K562 (cell line): Measurements from ENCODE around the gene CADPS2. TPM values are rescaled to one million over a fixed set of nuclear protein-coding genes. Genes with fewer than 3 reads are reported as not detected.

Source experiments
- ATAC-seq: fragments of 200-7000 bp; cut with Tn5 transposase; 3 replicates; pipeline ENCODE4 v1.9.1; 2020; ENCODE audit warnings: moderate library complexity
- BruUV-seq: library from RNA; stranded (reverse); fragments of 400-500 nt; replicated peaks from 2 replicates; lab custom pipeline; 2021; lab: Mats Ljungman, UMichigan
- CTCF ChIA-PET: fragments of 300-600 bp; formaldehyde crosslinking; extraction: SDS; loops from one replicate; lab custom pipeline; 2021; ENCODE audit warnings: low intra/inter-chr PET ratio; lab: Yijun Ruan, JAX
- POLR2A ChIA-PET: fragments of 300-600, 350-650 bp; sonication (Branson Sonifier 250); formaldehyde crosslinking; extraction: SDS; loops from one replicate; lab custom pipeline; 2021; ENCODE audit warnings: antibody characterized with exemption, inconsistent platforms; lab: Yijun Ruan, JAX
- DNase-seq, 4 experiments: peaks; one replicate each; pipeline versions ENCODE4 v3.0.0 to v3.0.0-alpha.2; 2011 to 2018; ENCODE audit warnings: low spot score in 3 of 4, mixed read lengths in 3 of 4; ENCODE audit errors: extremely low read depth in 1 of 4
- FAIRE-seq: peaks from 2 replicates; lab custom pipeline; 2011; peaks lifted over from hg19 to GRCh38; lab: Jason Lieb, UNC
- H2AFZ ChIP-seq: 2 replicates; pipeline ENCODE4 v1.6.0; 2011; ENCODE audit warnings: low read depth, low read length, control low read depth, inconsistent platforms
- H3K27ac ChIP-seq: fragments of 200-600 bp; 3 replicates; pipeline ENCODE4 v1.8.0; 2011; ENCODE audit warnings: low read depth, mild to moderate bottlenecking, control low read depth, inconsistent platforms, low read length, moderate library complexity, mixed read lengths; ENCODE audit errors: extremely low read depth
- H3K27me3 ChIP-seq, 2 experiments: fragments of 300-600 bp in 1 of 2; 2 replicates in 1 of 2; 3 replicates in 1 of 2; pipeline versions ENCODE4 v1.6.0 to v1.8.0; 2011; ENCODE audit warnings: inconsistent platforms in 2 of 2, low read length in 2 of 2, mild to moderate bottlenecking in 1 of 2, mixed read lengths in 1 of 2, moderate library complexity in 1 of 2; ENCODE audit not compliant: control insufficient read depth in 2 of 2, insufficient read depth in 2 of 2
- H3K36me3 ChIP-seq: fragments of 300-600 bp; 3 replicates; pipeline ENCODE4 v1.8.0; 2011; ENCODE audit warnings: mild to moderate bottlenecking, low read length, inconsistent platforms; ENCODE audit not compliant: control insufficient read depth, insufficient read depth
- H3K4me1 ChIP-seq, 2 experiments: fragments of 200-600 bp in 1 of 2; replicated peaks in 1 of 2; 2 replicates in 1 of 2; 3 replicates in 1 of 2; pipeline versions ENCODE4 v1.5.1 to v1.8.0; 2011; ENCODE audit warnings: inconsistent platforms in 2 of 2, low read length in 2 of 2, mild to moderate bottlenecking in 1 of 2, mixed read lengths in 1 of 2, moderate library complexity in 1 of 2; ENCODE audit not compliant: control insufficient read depth in 2 of 2, insufficient read depth in 2 of 2
- H3K4me2 ChIP-seq: 2 replicates; pipeline ENCODE4 v1.6.1; 2011; ENCODE audit warnings: low read length, control low read depth, inconsistent platforms, mixed read lengths; ENCODE audit not compliant: insufficient read depth
- H3K4me3 ChIP-seq: fragments of 200-600 bp; sonication (generic), shearing (Covaris generic); 2 replicates; pipeline ENCODE4 v1.5.1; 2016; ENCODE audit warnings: control low read depth, inconsistent platforms
- H3K79me2 ChIP-seq: fragments of 200-600 bp; 3 replicates; pipeline ENCODE4 v1.8.0; 2011; ENCODE audit warnings: low read length, inconsistent platforms; ENCODE audit not compliant: control insufficient read depth, insufficient read depth
- H3K9ac ChIP-seq, 2 experiments: 2 replicates each; pipeline versions ENCODE4 v1.6.0 to v1.6.1; 2011; ENCODE audit warnings: low read depth in 2 of 2, low read length in 2 of 2, control low read depth in 1 of 2, inconsistent platforms in 1 of 2, mild to moderate bottlenecking in 1 of 2, mixed read lengths in 1 of 2; ENCODE audit not compliant: insufficient read depth in 1 of 2
- H3K9me1 ChIP-seq: one replicate; pipeline ENCODE4 v1.6.0; 2011; ENCODE audit warnings: inconsistent platforms, mild to moderate bottlenecking, low read length, moderate library complexity; ENCODE audit not compliant: control insufficient read depth, insufficient read depth
- H3K9me3 ChIP-seq: replicated peaks from 2 replicates; pipeline ENCODE4 v1.5.1; 2011; ENCODE audit warnings: low read depth, low read length, inconsistent platforms; ENCODE audit not compliant: control insufficient read depth, insufficient read depth
- H4K20me1 ChIP-seq: replicated peaks from 2 replicates; pipeline ENCODE4 v1.6.1; 2011; ENCODE audit warnings: low read length, inconsistent platforms, mixed read lengths; ENCODE audit not compliant: control insufficient read depth, insufficient read depth
- FOXP1 ChIP-seq: sonication (generic); formaldehyde crosslinking; IDR thresholded peaks from 2 replicates; pipeline ENCODE4 v1.8.0; 2022; ENCODE audit warnings: mild to moderate bottlenecking, missing genetic modification reagents
- HNRNPK ChIP-seq: fragments of 200-400 bp; formaldehyde crosslinking; IDR thresholded peaks from one replicate; pipeline ENCODE4 v1.6.1; 2018; ENCODE audit warnings: mild to moderate bottlenecking, low read depth, low read length; ENCODE audit not compliant: poor library complexity, severe bottlenecking
- PML ChIP-seq: IDR thresholded peaks from 2 replicates; pipeline ENCODE4 v1.6.1; 2012; ENCODE audit warnings: low read length, inconsistent platforms
- RBM25 ChIP-seq: fragments of 200-400 bp; formaldehyde crosslinking; IDR thresholded peaks from 2 replicates; pipeline ENCODE4 v1.6.1; 2018; ENCODE audit warnings: low read length, low read depth, moderate library complexity; ENCODE audit not compliant: severe bottlenecking
- SMAD3 ChIP-seq: fragments of 450-650 bp; formaldehyde crosslinking; conservative IDR thresholded peaks from 2 replicates; pipeline ENCODE4 v1.4.0; 2020; ENCODE audit warnings: mild to moderate bottlenecking
- ZBTB5 ChIP-seq: fragments of 450-650 bp; IDR thresholded peaks from 2 replicates; pipeline ENCODE4 v1.6.1; 2017; ENCODE audit warnings: antibody characterized with exemption
- ZNF174 ChIP-seq: fragments of 250-450 bp; sonication (Bioruptor Pico); IDR thresholded peaks from 2 replicates; pipeline ENCODE4 v1.4.0; 2020; ENCODE audit warnings: mild to moderate bottlenecking
- WGBS: fragments of 100-300 bp; shearing (Covaris generic); methylation state at CpG from one replicate; pipeline ENCODE4 v1.1.6; 2016; ENCODE audit warnings: low coverage, mixed read lengths; ENCODE audit not compliant: insufficient coverage; ENCODE audit errors: missing lambda C conversion rate; 5-methylcytosine and 5-hydroxymethylcytosine counted together
- in situ Hi-C: fragments of 300-500 bp; cut with MboI; formaldehyde crosslinking; loops from 4 replicates; pipeline ENCODE4 v1.15.0; 2018; ENCODE audit warnings: inconsistent platforms, mixed read lengths
- intact Hi-C: fragments of 100-400 bp; cut with micrococcal nuclease; formaldehyde crosslinking; loops from 2 replicates; pipeline ENCODE4 v1.14.2; 2022
- polyA plus RNA-seq, 8 experiments: library from polyadenylated mRNA; depleted of rRNA in 4 of 8; stranded (reverse) in 5 of 8; unstranded in 3 of 8; fragments of >200 nt; fragmentation: Nextera tagmentation in 2 of 8; fragmentation: Illumina TruSeq in 1 of 8; extraction: Ambion mirVana in 2 of 8; extraction: Trizol in 1 of 8; gene quantifications; 2 replicates each; pipeline versions ENCODE4 v1.2.1 to v1.2.3, GENCODE V29; 2011 to 2014; ENCODE audit warnings: inconsistent platforms in 1 of 8, missing spikeins in 1 of 8
- total RNA-seq, 7 experiments: library from RNA; depleted of rRNA in 6 of 7; stranded (reverse); fragments of >200 nt in 6 of 7; fragmentation: Illumina TruSeq in 2 of 7; extraction: Trizol in 2 of 7; gene quantifications; 2 replicates each; pipeline versions ENCODE4 v1.2.1 to v1.2.3, GENCODE V29; 2011 to 2021; ENCODE audit warnings: low replicate concordance in 1 of 7
- TF ChIP-seq, protein P1 (sequence below): fragments of 150-350 bp; IDR thresholded peaks from 2 replicates; pipeline ENCODE4 v1.6.1; 2014; ENCODE audit warnings: low read depth, mild to moderate bottlenecking, low read length, borderline replicate concordance
- TF ChIP-seq, protein P2 (sequence below): sonication (generic); formaldehyde crosslinking; IDR thresholded peaks from 2 replicates; pipeline ENCODE4 v1.5.0; 2020; ENCODE audit warnings: missing genetic modification reagents

CADPS2 gene
- total and polyA plus RNA-seq, 9 of the 15 experiments (the other 6 are each of a cell fraction or from before 2014, with no cell fraction given) = 0.03 to 0.14 (median 0.04) TPM; not detected in 1

DNA sequence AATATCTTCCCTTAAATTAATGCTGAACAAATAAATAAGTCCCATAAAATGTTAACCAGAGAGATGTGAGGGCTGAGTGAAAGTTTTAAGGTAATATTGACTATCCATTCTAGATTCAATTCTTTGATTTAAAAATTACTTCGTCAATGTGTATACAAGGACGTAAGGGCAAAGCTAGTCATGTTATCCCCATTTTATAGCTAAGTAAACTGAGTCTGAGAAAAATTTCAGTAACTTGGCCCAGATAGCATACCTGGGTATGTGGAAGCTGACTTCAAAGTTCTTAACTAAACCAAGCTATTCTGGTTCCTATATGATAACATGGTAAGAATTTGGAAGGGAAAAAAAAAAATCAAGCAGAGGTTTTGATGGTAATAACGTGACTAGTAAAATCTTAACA is 72.4 kb downstream of the CADPS2 start:
- intact Hi-C loops = no loop called here
- ChIA-PET CTCF (no interaction called here), POLR2A (no interaction called here)
- DNase-seq (no peak), ATAC-seq (no peak), FAIRE-seq (no peak)
- Histone ChIP-seq H3K9me3 (no peaks in the 10 kb centered on the region; the same call in 1 of the 2 replicates), H3K4me2 (no peak overlapping the region), H3K4me1 (no peaks in the 10 kb centered on the region), H3K9ac (no peak overlapping the region), H3K9me1 (no peaks in the 10 kb centered on the region), H2AFZ (no peak overlapping the region), H3K27me3 (no peaks in the 10 kb centered on the region), H3K79me2 (no peaks in the 10 kb centered on the region), H4K20me1 (no peaks in the 10 kb centered on the region), H3K27ac (no peak overlapping the region), H3K36me3 (no peaks in the 10 kb centered on the region), H3K4me3 (no peak overlapping the region)
- in situ Hi-C loops = no loop called here
- WGBS = 2% methylated on average over 3 of the region's 3 CpGs
- TF ChIP-seq HNRNPK = no peak
- peak; percentile 12 for TF ChIP-seq RBM25
- no peak for TF ChIP-seq ZBTB5
- no TSS peak for BruUV-seq

GRCh38 chr7:122803851-122804250 is 82.4 kb downstream of the CADPS2 start:
- Histone ChIP-seq H3K4me3 (no peak overlapping the region), H3K79me2 (no peaks in the 10 kb centered on the region), H3K9ac (no peak overlapping the region), H3K27ac (no peak overlapping the region), H3K9me1 (no peaks in the 10 kb centered on the region), H4K20me1 (no peaks in the 10 kb centered on the region), H2AFZ (no peak overlapping the region), H3K9me3 (no peaks in the 10 kb centered on the region), H3K4me2 (no peak overlapping the region), H3K36me3 (no peaks in the 10 kb centered on the region), H3K4me1 (no peaks in the 10 kb centered on the region), H3K27me3 (no peaks in the 10 kb centered on the region)
- ChIA-PET POLR2A (no interaction called here), CTCF (no interaction called here)
- DNase-seq = no peak
- no peak for ATAC-seq
- intact Hi-C loops (no loop called here), in situ Hi-C loops (no loop called here)
- FAIRE-seq = no peak
- BruUV-seq = no TSS peak
- WGBS = 0% methylated on average over 1 of the region's 1 CpG
- TF ChIP-seq FOXP1 (CRISPR knock-in tag) = no peak
- no peak for TF ChIP-seq ZNF174 (CRISPR knock-in tag)
- no peak for TF ChIP-seq PML
- TF ChIP-seq, protein P1, sequence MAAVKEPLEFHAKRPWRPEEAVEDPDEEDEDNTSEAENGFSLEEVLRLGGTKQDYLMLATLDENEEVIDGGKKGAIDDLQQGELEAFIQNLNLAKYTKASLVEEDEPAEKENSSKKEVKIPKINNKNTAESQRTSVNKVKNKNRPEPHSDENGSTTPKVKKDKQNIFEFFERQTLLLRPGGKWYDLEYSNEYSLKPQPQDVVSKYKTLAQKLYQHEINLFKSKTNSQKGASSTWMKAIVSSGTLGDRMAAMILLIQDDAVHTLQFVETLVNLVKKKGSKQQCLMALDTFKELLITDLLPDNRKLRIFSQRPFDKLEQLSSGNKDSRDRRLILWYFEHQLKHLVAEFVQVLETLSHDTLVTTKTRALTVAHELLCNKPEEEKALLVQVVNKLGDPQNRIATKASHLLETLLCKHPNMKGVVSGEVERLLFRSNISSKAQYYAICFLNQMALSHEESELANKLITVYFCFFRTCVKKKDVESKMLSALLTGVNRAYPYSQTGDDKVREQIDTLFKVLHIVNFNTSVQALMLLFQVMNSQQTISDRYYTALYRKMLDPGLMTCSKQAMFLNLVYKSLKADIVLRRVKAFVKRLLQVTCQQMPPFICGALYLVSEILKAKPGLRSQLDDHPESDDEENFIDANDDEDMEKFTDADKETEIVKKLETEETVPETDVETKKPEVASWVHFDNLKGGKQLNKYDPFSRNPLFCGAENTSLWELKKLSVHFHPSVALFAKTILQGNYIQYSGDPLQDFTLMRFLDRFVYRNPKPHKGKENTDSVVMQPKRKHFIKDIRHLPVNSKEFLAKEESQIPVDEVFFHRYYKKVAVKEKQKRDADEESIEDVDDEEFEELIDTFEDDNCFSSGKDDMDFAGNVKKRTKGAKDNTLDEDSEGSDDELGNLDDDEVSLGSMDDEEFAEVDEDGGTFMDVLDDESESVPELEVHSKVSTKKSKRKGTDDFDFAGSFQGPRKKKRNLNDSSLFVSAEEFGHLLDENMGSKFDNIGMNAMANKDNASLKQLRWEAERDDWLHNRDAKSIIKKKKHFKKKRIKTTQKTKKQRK = no peak
- no peak for TF ChIP-seq SMAD3 (CRISPR knock-in tag)
- TF ChIP-seq, protein P2, sequence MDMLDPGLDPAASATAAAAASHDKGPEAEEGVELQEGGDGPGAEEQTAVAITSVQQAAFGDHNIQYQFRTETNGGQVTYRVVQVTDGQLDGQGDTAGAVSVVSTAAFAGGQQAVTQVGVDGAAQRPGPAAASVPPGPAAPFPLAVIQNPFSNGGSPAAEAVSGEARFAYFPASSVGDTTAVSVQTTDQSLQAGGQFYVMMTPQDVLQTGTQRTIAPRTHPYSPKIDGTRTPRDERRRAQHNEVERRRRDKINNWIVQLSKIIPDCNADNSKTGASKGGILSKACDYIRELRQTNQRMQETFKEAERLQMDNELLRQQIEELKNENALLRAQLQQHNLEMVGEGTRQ (CRISPR knock-in tag) = no peak
